Stimulated activated CD8-positive, alpha-beta memory T cell treated with anti-CD3 and anti-CD28 coated beads, Interleukin-12 subunit alpha, Interleukin-12 subunit beta, amount 100 ng/mL, for 24 hours (primary cell): Measurements from ENCODE around the gene MMS19.
"Not testable (repeated sequence)": the region's sequence is repeated elsewhere in the genome, so short reads cannot be mapped to it uniquely, and the experiment has no call there.

Experiments
- DNase-seq: peaks from one replicate; pipeline ENCODE4 v3.0.0-alpha.2; 2020; ENCODE audit errors: extremely low read depth

MMS19 gene

DNA sequence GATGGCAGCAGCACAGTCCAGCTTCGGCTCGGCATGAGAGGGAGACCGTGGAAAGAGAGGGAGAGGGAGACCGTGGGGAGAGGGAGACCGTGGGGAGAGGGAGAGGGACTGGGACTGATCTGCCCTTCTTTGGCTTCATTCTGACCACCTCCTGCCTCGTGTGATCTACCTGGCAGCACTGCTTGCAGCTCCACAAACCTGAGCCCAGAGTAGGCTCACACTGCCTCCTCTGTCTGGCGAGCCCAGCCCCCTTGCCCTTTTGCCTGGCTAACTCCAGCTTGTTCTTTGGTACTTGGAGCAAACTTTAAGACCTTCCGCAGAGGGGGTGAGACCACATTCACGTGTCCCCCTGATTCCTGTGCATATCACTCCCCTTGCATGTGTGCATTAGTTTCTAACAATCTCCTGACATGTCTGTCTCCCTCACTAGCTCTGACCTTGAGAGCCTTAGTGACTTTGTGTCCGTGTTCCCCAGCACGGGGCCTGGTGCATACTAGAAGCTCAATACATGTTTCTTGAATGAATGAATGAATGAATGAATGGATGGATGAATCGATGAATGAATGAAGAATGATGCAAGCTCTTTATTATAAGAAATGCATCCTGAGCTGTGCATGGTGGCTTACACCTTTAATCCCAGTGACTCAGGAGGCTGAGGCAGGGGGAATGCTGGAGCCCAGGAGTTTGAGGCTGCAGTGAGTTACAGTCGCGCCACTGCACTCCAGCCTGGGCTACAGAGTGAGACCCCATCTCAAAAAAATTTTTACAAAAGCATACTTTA is 31.7 kb upstream of the MMS19 start:
- DNase-seq, result no peak

DNA sequence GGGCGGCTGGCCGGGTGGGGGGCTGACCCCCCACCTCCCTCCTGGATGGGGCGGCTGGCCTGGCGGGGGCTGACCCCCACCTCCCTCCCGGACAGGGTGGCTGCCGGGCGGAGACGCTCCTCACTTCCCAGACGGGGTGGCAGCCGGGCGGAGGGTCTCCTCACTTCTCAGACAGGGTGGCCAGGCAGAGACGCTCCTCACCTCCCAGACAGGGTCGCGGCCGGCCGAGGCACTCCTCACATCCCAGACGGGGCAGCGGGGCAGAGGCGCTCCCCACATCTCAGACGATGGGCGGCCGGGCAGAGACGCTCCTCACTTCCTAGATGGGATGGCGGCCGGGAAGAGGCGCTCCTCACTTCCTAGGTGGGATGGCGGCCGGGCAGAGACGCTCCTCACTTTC is 30.7 kb upstream of the MMS19 start:
- DNase-seq, result not testable (repeated sequence)

DNA sequence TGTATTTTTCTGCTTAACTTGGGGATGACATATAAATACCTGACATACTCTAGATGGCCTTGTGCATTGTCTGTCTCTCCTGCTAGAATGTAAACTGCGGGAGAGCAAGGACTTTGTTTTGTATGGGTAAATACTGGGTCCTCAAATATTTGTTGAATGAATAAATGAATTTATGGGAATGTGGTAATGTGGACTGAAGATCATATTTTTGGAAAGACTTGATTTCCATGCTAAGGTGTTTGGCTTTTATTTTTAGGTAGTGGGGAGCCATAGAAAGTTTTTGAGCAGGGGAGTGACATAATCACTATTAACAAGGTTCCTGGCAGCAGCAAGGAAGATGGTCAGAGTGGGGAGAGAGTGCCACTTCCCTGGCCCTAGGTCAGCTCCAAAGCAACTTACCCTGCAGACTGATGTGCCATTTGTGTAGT is 27.5 kb upstream of the MMS19 start:
- DNase-seq, result no peak

DNA sequence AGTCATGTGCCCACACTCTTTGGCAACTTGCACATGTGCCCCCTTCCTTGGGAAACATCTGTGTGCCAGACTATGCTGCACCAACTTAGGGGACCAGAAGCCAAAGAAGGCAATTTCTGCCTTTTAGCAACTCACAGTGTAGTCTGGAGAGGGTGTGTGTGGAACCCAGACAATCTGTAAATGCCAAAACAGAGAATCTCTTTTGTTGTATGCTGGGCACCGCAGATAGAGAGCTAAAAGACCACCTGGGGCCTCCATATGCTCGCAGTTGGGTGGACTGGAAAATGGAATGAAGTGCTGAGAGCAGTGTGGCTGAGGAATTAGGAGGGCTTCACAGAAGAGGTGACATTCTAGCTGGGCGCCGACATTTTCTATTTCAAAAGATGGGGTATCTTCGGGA is 26.9 kb upstream of the MMS19 start:
- no peak for DNase-seq

DNA sequence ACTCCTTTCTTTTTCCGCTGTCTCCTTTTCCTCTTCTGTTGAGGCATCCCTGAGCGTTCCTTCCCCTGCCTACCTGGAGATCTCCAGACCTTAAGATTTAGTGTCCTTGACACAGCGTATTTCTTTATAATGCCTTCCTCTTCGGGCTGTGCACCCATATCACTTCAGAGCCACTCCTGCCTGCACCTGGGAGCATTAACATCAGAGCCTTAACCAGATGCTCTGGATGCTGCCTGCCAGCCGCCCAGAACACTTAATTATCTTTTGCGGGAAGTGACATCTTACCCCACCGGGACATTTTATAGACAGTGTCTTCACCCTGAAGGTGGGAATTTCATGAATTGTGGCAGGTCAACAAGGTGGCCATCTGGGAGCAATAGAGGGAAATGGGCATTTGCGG is 24.7 kb upstream of the MMS19 start:
- DNase-seq, result no peak

DNA sequence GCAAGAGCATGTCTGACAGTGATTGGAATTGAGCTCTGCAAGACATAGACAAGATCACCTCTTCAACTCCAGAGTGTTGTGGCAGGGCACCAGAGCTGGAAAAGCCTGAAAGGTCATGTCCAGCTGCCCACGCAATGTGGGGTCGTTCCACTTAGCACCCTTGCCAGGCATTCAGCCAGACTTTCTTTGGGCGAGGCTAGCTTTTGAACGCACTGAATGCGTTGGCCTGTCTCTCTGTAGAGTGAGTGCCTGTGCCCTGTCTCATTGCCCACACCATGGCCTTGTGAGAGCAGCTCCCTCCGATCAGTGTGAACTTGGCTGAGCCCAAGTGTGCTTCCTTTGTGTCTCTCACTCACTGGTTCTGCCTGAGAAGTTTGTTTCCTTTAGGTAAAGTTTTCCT is 23.8 kb upstream of the MMS19 start:
- DNase-seq, result no peak

DNA sequence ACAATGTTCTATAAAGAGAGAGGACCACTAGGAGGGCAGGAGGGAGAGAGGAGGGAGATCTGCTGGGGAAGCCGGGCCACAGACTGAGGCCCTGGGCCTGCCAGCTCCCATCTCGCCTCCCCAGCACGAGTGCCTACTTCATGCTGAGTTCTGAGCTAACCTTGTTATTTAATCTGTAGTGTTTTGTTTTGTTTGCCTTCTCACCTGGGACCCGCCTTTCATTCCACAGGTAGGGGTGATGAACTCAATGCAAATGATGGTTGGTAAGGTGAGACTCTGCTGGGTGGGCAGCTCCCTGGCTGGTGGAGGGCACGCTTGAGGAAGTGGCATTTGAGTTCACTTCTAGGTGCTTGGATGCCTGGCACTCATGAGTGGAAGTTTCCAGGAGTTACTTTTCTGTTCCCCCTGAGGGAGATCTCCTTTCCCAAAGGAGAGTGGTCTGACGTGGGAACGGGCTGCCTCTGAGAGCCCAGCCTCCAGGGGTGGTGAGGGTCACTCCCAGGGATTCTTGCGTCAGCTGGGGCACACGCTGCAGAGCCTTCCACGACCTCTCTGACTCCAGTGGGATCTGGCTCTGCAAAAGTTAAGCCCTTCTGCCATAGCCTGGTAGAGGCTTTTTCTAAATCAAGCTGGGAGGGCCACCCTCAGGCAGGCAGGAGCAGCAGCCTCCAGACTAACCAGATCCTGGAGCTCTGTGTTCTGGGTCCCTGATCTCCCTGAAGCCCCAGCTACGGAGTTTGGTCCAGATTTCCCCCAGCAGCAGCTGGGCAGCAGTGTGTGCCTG is 22.9 kb upstream of the MMS19 start:
- no peak for DNase-seq

DNA sequence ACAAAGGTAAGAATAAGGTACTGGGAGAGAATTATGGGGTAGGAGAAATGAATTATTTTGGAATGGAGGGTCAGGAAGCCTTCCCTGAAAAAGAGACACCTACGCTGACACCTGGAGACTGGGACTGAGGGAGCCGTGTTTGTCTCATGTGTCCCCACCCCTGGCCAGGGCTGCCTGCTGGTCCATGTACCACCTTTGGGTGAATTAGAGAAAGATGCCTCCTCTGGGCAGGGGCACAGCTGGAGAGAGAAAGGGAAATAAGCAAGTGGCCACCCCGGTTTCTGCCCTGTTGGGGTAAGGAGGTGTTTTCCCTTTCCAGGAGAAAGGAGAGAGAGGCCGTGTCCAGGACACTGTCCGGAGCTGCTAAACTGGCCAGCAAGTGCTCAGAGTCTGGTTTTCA is 22.3 kb upstream of the MMS19 start:
- no peak for DNase-seq

DNA sequence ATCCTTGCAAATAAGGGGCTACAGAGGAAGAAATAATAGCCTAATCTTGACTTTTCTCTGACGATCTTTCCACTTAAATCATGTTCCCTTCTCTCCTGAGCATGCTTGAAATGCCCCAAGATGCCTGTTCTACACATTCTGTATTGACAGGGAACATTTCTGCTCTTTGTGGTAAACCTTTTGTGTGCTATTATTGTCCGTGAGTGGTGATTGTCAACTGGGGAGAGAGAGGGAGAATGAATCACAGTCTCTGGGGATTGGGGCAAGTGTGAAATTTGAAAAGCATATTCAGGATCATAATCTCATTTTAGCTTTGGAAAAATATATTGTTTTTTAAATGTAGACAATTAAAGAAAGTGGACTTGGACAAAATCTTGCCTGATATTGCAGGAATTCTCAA is 21.1 kb upstream of the MMS19 start:
- no peak for DNase-seq

DNA sequence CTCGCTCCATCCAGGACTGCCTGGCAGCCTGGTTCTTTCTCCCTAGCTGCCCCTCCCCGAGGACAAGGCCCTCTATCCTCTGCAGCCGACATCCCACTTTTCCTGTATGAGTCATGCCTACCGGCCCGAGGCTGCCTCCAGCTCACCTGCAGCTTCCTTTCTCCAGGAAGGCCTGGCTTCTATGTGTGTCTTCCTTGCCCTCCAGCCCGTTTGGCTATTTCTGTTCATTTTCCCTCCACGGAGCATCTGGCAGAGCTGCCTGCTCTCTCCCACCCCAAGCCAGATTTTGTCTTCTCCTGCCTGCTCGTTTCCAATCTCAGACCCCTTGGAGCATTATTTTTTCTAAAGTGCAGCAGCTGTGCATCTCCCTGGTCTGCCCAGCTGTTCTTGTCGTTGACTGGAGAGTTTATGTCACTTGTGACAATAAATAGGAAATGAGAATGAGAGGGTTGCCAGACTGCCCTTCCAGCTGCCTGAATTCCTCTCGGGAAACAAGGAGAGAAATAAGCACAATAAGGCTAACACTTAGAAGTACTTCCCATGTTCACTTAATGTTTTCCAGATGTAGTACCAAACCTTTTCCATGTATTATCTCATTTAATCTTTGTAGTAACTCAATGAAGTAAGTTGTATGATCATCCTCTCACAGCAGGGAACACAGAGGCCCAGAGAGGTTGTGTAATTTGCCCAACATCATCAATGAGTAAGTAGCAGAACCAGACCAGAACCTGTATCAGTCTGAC is 20.2 kb upstream of the MMS19 start:
- DNase-seq, result no peak

DNA sequence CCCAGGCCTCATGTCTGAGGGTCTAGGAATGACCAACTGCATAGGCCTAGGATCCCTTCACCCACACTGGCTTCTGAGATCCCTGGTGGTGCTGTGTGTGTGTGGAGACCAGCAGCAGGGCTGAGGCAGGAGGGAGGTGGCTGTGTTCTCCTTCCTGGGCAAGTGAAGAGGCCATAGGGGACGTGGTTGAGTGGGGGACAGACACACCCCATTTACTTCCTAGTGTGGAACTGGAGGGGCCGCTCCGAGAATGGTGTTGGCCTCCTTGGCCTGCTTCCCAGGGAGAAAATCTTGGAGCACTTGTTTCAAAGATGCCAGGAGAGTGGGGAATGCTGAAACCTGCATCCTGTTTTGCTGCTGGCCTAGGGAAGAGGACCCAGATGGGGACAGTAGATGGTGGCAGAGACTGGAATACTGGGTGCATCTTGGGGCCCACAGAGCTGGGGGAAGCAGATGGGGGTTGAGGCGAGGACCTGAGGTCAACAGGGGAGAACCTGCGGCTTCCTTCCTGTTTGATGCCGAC is 19.6 kb upstream of the MMS19 start:
- no peak for DNase-seq

DNA sequence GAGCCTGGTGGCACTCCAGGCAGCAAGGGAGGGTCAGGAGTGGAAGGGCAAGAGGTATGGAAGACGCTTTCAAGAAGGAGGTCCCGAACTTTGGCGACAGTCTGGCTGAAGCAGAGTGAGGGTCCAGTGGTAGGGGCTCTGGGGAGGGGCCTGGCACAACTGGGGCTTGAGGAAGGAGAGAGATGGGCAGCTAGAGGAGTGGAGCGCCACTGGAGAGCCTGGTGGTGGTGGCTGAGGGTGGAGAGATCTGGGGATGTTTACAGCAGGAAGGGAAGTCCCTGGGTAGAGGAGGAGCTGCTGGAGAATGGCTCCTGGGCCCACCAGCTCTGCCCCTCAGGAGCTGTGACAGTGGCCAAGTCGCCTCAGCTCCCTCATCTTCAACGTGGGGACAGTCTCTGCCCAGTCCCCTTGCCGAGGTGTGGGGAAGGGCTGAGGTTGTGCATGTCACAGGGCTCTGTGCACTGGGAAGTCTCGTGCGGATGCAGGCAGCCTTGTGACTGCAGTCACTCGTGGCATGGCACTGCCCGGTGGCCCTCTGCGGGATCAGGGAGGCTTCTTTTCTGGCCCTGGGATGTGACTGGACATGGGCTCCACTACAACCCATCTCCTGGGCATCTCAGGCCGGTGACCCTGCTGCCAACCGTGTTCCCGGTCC is 19.0 kb upstream of the MMS19 start:
- no peak for DNase-seq

DNA sequence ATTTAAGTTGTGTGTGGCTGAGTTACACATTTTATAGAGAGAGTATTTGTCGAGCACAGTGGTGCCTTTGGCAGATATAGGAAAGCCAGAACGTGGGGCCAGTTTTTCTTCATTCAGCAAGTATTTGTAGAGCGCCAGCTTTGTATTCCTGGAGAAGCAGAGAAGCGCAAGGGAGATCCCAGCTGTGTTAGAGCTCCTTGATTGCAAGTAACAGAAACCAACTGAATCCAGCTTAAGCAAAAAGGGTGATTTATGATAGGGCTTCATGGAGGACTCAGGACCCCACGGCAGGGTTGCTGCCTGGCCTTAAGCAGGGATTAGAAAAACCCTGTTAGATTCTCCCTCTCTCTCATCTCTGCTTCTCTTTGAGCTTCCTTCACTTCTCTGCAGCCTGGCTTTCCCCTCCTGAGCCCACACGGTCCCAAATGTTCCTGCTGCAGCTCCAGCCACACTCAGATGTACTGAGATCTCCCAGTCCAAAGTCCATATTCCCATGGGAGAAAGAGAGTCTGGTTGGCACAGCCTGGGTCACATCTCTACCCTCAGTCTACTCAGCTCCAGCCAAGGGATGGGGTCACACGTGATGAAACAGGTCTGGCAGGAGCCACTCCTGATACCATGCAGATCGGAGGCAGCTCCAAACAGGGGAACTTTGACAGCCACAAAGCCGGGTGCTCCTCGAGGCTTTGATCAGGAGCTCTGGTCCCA is 17.2 kb upstream of the MMS19 start:
- no peak for DNase-seq

DNA sequence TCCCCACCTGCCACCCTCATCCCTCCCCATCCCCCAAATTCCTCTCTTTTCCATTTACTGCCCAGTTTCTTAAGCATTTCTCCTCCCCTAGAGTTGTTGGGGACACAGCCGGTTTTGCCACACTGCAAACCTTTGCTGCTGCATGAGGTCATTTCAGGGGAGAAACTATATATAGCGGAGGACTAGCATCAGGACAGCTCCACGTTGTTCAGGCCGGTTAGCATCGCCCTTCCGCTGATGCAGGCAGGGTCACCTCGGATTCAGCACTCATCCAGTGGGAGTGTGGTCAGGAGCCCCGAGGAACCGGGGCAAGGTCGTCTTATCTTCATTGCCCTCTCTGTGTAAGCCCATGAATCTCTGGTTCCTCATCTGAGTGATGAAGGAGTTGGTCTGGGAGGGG is 16.1 kb upstream of the MMS19 start:
- DNase-seq, result no peak

DNA sequence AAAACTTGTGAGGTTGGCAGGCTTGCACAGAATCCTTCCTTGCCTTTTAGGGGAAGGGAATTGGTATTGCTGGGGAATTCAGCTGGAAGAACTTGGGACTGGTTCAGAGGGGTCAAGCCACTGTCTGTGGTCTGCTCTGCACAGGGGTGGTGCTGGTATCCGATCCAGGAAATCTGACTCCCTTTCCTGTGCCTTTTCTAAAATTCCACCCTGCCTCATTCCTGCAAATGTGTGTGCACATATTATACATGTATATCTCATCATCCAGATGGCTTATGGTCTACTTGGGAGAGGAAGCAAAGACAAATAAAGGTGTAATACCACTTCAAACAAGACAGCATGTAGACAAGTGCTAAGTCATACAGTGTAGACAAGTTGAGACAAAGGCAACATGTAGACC is 14.8 kb upstream of the MMS19 start:
- DNase-seq, result no peak

DNA sequence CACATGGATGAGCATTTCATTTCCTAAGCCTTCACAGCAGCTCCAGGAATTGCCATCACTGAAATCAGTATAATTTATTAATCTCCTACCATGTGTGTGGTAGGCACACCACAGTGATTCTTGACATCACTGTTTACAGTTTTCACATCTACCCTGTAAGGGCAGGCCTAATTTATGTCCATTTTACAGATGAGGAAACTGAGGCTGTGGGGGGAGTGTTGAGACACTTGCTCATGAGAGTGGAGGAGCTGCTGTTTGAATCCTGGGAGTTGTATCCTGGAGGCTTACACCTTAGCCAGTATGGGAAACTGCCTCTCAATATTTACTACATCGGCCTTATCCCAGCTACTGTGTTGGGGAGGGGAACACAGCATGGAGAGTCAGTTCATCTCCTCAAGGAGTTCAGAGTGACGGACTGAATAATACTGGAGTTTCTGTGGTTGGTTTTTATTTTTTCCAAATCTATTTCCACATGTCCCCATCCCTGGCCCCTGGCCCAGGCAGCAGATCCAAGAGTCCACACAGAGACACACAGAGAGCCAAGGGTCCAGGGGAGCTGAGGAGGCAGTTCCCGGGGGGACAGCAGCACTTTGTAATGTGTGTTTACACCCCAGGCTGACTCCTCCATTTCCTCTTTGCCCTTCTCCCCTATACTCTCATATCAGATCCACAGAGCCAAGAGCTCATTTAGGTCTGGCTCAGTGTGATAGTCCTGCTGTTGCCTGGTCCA is 13.7 kb upstream of the MMS19 start:
- no peak for DNase-seq

DNA sequence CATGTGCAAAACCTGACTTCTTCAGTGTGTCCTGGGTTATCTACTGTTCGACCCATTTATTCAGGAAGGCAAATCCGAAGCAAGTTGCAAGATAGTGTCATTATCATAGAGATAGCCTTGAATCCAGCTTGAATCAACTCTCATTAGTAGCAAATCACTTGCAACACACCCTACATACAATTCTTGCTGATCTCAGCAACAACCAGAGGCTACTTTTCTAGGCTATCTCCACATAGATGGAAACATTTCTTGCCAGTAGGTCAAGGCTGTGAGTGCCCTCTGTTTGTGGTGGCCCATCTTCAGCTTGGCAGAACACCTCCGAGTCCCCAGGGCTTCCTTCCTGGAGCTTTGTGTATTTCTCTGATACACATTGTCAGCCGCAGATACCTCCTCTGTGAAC is 12.5 kb upstream of the MMS19 start:
- DNase-seq, result no peak

DNA sequence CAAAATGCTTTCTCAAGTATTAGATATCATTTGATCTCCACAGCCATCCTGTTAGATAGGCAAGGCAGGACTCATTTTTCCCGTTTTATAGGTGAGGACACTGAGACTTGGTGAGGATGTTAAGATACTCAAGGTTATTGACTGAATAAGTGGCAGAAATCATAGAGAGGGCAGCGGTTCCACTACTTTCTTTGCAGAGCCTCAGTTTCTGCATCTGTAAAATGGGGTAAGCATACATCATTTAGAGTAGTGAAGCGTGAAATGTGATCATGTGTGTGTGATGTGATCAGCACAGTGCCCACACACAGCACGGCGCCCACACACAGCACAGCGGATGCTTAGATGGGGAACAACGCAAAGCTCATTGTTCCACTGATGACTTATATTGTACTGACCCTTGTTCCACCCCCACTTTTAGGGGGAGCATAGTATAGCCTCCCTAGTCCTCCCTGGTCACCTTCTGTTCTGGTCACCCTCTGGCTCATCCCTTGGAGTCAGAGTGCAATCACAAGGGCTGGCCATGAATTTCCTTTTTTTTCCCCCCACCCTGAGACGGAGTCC is 11.0 kb upstream of the MMS19 start:
- DNase-seq, result no peak

DNA sequence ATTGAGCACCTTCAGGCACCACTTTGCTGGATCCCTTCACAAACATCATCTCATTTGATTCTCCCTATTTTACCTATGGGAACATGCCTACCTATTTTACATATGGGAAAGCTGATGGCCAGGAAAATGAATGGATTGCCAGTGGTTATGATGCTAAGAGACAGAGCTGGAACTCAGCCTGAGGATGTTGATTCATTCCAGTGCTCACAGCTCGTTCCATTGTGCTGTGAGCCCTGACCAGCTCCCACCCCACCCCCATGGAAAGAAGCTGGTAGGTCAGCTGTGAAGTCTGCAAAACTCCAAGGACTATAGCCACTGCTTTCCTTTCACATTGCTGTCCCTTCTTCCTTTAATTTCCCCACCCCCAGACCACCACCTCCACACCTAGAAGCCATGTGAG is 10.1 kb upstream of the MMS19 start:
- DNase-seq, result no peak
